Lower leg skin (tissue), 3 donors: ENCODE data around the gene DHX40.

Experiments
- POLR2A ChIP-seq, 2 donors: fragments of 450-650 bp; IDR thresholded peaks; one replicate each; pipeline ENCODE4 v1.6.1; 2016 to 2017; ENCODE audit warnings: antibody characterized with exemption in 2 of 2, mild to moderate bottlenecking in 1 of 2, moderate library complexity in 1 of 2
- TF ChIP-seq, protein P1 (sequence below), 3 donors: fragments of 450-650 bp; IDR thresholded peaks; one replicate each; pipeline ENCODE4 v1.5.1; 2016; ENCODE audit warnings: antibody characterized with exemption in 3 of 3, mild to moderate bottlenecking in 3 of 3, moderate library complexity in 2 of 3

DNA sequence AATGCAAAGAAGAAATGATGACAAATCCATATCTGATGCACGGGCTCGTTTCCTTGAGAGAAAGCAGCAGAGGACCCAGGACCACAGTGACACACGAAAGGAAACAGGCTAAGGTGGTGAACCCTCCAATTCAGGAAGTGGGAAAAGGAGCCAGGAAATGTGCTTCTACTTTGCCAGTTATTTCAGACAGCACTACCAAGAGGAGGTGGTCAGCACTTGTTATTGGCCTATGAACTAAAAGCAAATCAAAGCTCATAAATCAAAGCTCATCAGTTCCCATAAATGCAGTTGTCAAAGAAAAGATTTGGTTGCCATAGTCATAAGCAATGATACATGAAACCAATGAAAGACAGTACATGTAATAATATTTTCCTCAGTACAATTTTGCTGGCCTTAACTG lies 41.7 kb downstream of the DHX40 start:
- TF ChIP-seq POLR2A (IDR thresholded peaks at IDR 0.05), result no peak
- TF ChIP-seq, protein P1, sequence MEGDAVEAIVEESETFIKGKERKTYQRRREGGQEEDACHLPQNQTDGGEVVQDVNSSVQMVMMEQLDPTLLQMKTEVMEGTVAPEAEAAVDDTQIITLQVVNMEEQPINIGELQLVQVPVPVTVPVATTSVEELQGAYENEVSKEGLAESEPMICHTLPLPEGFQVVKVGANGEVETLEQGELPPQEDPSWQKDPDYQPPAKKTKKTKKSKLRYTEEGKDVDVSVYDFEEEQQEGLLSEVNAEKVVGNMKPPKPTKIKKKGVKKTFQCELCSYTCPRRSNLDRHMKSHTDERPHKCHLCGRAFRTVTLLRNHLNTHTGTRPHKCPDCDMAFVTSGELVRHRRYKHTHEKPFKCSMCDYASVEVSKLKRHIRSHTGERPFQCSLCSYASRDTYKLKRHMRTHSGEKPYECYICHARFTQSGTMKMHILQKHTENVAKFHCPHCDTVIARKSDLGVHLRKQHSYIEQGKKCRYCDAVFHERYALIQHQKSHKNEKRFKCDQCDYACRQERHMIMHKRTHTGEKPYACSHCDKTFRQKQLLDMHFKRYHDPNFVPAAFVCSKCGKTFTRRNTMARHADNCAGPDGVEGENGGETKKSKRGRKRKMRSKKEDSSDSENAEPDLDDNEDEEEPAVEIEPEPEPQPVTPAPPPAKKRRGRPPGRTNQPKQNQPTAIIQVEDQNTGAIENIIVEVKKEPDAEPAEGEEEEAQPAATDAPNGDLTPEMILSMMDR (IDR thresholded peaks at IDR 0.05), result no peak
